Keratinocyte (primary cell): ENCODE measurements around the gene PSD. TPM values are rescaled to one million over a fixed set of nuclear protein-coding genes. Genes with fewer than 3 reads are reported as not detected.

Experiments
- DNase-seq: peaks from one replicate; pipeline ENCODE4 v3.0.0-alpha.2; 2011; ENCODE audit warnings: low read depth, missing footprints, low spot score
- FAIRE-seq: peaks from 2 replicates; lab custom pipeline; 2011; peaks lifted over from hg19 to GRCh38; lab: Jason Lieb, UNC
- H2AFZ ChIP-seq: 2 replicates; pipeline ENCODE4 v1.6.0; 2012; ENCODE audit warnings: low read length, control low read depth, inconsistent platforms; ENCODE audit not compliant: control insufficient read depth
- H3K27ac ChIP-seq: 2 replicates; pipeline ENCODE4 v1.5.1; 2011; ENCODE audit warnings: low read length; ENCODE audit not compliant: control insufficient read depth, insufficient read depth
- H3K27me3 ChIP-seq: 3 replicates; pipeline ENCODE4 v1.6.0; 2011; ENCODE audit warnings: low read length; ENCODE audit not compliant: control insufficient read depth, insufficient read depth; ENCODE audit errors: extremely low read depth
- H3K36me3 ChIP-seq, 2 experiments: 2 replicates in 1 of 2; 3 replicates in 1 of 2; pipeline ENCODE4 v1.5.1; 2011; ENCODE audit warnings: low read length in 2 of 2, mild to moderate bottlenecking in 1 of 2; ENCODE audit not compliant: control insufficient read depth in 2 of 2, insufficient read depth in 2 of 2; ENCODE audit errors: extremely low read depth in 1 of 2
- H3K4me1 ChIP-seq: 3 replicates; pipeline ENCODE4 v1.5.1; 2011; ENCODE audit warnings: low read length; ENCODE audit not compliant: control insufficient read depth, insufficient read depth; ENCODE audit errors: extremely low read depth
- H3K4me2 ChIP-seq: 3 replicates; pipeline ENCODE4 v1.6.0; 2011; ENCODE audit warnings: low read depth, low read length; ENCODE audit not compliant: control insufficient read depth, insufficient read depth; ENCODE audit errors: extremely low read depth
- H3K4me3 ChIP-seq, 3 experiments: fragments of 200-600 bp in 1 of 3; sonication (generic) in 1 of 3; 2 replicates in 2 of 3; 3 replicates in 1 of 3; pipeline ENCODE4 v1.5.1; 2011 to 2016; ENCODE audit warnings: low read length in 3 of 3, mild to moderate bottlenecking in 3 of 3, control low read depth in 2 of 3, inconsistent platforms in 1 of 3, low read depth in 1 of 3, mixed read lengths in 1 of 3, mixed run types in 1 of 3, moderate library complexity in 1 of 3; ENCODE audit not compliant: control insufficient read depth in 2 of 3, insufficient read depth in 2 of 3; ENCODE audit errors: extremely low read depth in 1 of 3
- H3K79me2 ChIP-seq: 2 replicates; pipeline ENCODE4 v1.6.0; 2012; ENCODE audit warnings: low read length; ENCODE audit not compliant: control insufficient read depth, insufficient read depth
- H3K9ac ChIP-seq: 3 replicates; pipeline ENCODE4 v1.6.0; 2011; ENCODE audit warnings: low read length; ENCODE audit not compliant: control insufficient read depth, insufficient read depth; ENCODE audit errors: extremely low read depth
- H3K9me1 ChIP-seq: 3 replicates; pipeline ENCODE4 v1.6.0; 2011; ENCODE audit warnings: low read length; ENCODE audit not compliant: control insufficient read depth, insufficient read depth; ENCODE audit errors: extremely low read depth
- H3K9me3 ChIP-seq: 2 replicates; pipeline ENCODE4 v1.5.1; 2012; ENCODE audit warnings: low read depth, low read length; ENCODE audit not compliant: control insufficient read depth
- H4K20me1 ChIP-seq: 3 replicates; pipeline ENCODE4 v1.6.0; 2011; ENCODE audit warnings: low read length; ENCODE audit not compliant: control insufficient read depth, insufficient read depth; ENCODE audit errors: extremely low read depth
- CTCF ChIP-seq, 3 experiments: IDR thresholded peaks in 1 of 3; conservative IDR thresholded peaks in 1 of 3; optimal IDR thresholded peaks in 1 of 3; 2 replicates in 2 of 3; 3 replicates in 1 of 3; pipeline versions ENCODE3 to v1.5.1; 2011; ENCODE audit warnings: low read length in 3 of 3, mild to moderate bottlenecking in 3 of 3, moderate library complexity in 2 of 3, control low read depth in 1 of 3, inconsistent platforms in 1 of 3; ENCODE audit not compliant: insufficient read depth in 2 of 3; ENCODE audit errors: extremely low read depth in 1 of 3
- EZH2 ChIP-seq: IDR thresholded peaks from one replicate; pipeline ENCODE4 v1.6.1; 2012; ENCODE audit warnings: inconsistent platforms, mild to moderate bottlenecking, low read length, moderate library complexity
- dilution Hi-C: fragments of 300-500 bp; cut with MboI; formaldehyde crosslinking; loops from one replicate; pipeline ENCODE4 v1.7.0; 2020; ENCODE audit warnings: low sequenced_read_pairs; ENCODE audit not compliant: extremely low pct_ligation_motif_present
- polyA plus RNA-seq, 5 experiments: library from polyadenylated mRNA; depleted of rRNA in 3 of 5; stranded (reverse) in 3 of 5; stranded (forward) in 1 of 5; unstranded in 1 of 5; fragments of >200 nt; gene quantifications; 1 replicate in 1 of 5; 2 replicates in 3 of 5; 3 replicates in 1 of 5; pipeline versions ENCODE4 v1.2.1 to v1.2.3, GENCODE V29; 2011 to 2012; ENCODE audit warnings: missing spikeins in 2 of 5, low read depth in 1 of 5, low replicate concordance in 1 of 5

PSD gene
- polyA plus RNA-seq, 1 donor (not counting 4 experiments of a cell fraction or from before 2014, with no cell fraction given), result 0.10 TPM

DNA sequence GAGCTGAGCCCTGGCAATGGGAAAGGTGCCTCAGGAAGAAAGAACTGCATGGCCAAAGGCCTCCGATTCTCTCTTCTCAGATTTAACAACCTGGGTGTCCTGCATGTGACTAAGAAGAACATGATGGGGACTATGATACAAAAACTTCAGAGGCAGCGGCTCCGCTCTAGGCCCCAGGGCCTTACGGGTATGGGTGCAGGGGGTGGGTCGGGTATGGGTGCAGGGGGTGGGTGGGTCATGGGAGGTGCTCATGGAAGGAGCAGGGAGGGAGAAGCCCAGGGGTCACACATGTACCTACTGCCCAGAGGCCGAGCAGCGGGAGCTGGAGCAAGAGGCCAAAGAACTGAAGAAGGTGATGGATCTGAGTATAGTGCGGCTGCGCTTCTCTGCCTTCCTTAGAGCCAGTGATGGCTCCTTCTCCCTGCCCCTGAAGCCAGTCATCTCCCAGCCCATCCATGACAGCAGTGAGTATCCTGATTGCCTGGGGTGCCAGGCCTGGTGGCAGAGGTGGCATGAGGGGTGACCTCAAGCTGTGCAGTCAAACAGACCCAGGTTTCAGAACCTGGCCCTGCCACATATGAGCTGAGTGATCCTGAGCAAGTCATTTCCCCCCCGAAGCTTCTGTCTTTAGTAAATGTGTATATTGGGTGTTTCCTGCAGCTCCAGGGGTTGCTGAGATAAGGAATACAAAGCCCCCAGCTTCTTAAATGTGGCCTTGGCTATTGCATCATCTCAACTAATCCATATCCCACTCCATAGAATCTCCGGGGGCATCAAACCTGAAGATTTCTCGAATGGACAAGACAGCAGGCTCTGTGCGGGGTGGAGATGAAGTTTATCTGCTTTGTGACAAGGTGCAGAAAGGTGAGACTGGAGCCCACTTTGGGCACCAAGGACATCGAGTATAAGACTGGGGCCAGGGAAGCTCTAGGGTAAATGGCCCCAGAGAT is 21.1 kb downstream of the PSD start:
- Histone ChIP-seq H3K36me3 (peaks cover 19 to 20% of the 10 kb centered on the region in 2 experiments), H3K9ac (no peak overlapping the region), H3K9me3 (no peaks in the 10 kb centered on the region), H3K79me2 (peaks cover 11% of the 10 kb centered on the region), H3K4me3 (no peak overlapping the region), H3K4me1 (peaks cover 36% of the 10 kb centered on the region), H4K20me1 (peaks cover 3% of the 10 kb centered on the region), H3K4me2 (no peak overlapping the region), H3K27ac (no peak overlapping the region), H2AFZ (no peak overlapping the region), H3K9me1 (no peaks in the 10 kb centered on the region), H3K27me3 (no peaks in the 10 kb centered on the region)
- dilution Hi-C loops, result no loop called here
- no peak for FAIRE-seq
- TF ChIP-seq CTCF (optimal IDR thresholded peaks at IDR 0.05 in 1 of 3, IDR thresholded peaks at IDR 0.05 in 1 of 3, conservative IDR thresholded peaks at IDR 0.05 in 1 of 3; ENCODE audit: extremely low read depth in 1 of 3, insufficient read depth in 2 of 3, low read length in 3 of 3), result no peak
- TF ChIP-seq EZH2, result no peak
- DNase-seq, result no peak

DNA sequence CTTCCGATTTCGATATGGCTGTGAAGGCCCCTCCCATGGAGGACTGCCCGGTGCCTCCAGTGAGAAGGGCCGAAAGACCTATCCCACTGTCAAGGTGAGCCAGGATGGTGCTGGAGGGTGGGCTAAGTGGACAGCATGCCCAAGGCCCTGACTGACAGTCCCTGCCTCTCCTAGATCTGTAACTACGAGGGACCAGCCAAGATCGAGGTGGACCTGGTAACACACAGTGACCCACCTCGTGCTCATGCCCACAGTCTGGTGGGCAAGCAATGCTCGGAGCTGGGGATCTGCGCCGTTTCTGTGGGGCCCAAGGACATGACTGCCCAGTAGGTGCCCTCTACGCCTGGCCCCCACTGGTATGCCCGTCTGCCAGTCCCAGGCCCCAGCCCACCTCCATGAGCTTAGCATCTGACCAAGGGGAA is 21.8 kb downstream of the PSD start:
- DNase-seq (no peak), FAIRE-seq (no peak)

More for the DNA sequence above, 21.8 kb downstream of the PSD start:
- H3K4me1 ChIP-seq, result peaks cover 31% of the 10 kb centered on the region
- no peak overlapping the region for H2AFZ ChIP-seq
- peak overlapping the region in 2 of 3 experiments; percentile 64 to 71 for H3K4me3 ChIP-seq
- dilution Hi-C loops, result no loop called here
- H3K9me1 ChIP-seq, result no peaks in the 10 kb centered on the region
- H3K27ac ChIP-seq, result peak overlapping the region; percentile 83
- H3K9ac ChIP-seq, result peak overlapping the region; percentile 87
- no peak for TF ChIP-seq EZH2
- no peak for TF ChIP-seq CTCF (optimal IDR thresholded peaks at IDR 0.05 in 1 of 3, IDR thresholded peaks at IDR 0.05 in 1 of 3, conservative IDR thresholded peaks at IDR 0.05 in 1 of 3; ENCODE audit: extremely low read depth in 1 of 3, insufficient read depth in 2 of 3, low read length in 3 of 3)
- H3K27me3 ChIP-seq, result no peaks in the 10 kb centered on the region
- peaks cover 17 to 20% of the 10 kb centered on the region in 2 experiments for H3K36me3 ChIP-seq
- peaks cover 11% of the 10 kb centered on the region for H3K79me2 ChIP-seq
- H4K20me1 ChIP-seq, result peaks cover 3% of the 10 kb centered on the region
- H3K9me3 ChIP-seq, result no peaks in the 10 kb centered on the region
- H3K4me2 ChIP-seq, result peak overlapping the region; percentile 73
